ENCODE data around the gene CSNK1D.
"Not testable (repeated sequence)": the region's sequence is repeated elsewhere in the genome, so short reads cannot be mapped to it uniquely, and the experiment has no call there.

DNA sequence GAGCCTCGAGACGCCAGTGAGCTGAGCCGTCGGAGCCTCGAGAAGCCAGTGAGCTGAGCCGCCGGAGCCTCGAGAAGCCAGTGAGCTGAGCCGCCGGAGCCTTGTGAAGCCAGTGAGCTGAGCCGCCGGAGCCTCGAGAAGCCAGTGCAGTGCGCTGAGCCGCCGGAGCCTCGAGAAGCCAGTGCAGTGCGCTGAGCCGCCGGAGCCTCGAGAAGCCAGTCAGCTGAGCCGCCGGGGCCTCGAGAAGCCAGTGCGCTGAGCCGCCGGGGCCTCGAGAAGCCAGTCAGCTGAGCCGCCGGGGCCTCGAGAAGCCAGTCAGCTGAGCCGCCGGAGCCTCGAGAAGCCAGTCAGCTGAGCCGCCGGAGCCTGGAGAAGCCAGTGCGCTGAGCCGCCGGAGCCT lies 19.4 kb downstream of the CSNK1D start:
- TF ChIP-seq, protein P1, sequence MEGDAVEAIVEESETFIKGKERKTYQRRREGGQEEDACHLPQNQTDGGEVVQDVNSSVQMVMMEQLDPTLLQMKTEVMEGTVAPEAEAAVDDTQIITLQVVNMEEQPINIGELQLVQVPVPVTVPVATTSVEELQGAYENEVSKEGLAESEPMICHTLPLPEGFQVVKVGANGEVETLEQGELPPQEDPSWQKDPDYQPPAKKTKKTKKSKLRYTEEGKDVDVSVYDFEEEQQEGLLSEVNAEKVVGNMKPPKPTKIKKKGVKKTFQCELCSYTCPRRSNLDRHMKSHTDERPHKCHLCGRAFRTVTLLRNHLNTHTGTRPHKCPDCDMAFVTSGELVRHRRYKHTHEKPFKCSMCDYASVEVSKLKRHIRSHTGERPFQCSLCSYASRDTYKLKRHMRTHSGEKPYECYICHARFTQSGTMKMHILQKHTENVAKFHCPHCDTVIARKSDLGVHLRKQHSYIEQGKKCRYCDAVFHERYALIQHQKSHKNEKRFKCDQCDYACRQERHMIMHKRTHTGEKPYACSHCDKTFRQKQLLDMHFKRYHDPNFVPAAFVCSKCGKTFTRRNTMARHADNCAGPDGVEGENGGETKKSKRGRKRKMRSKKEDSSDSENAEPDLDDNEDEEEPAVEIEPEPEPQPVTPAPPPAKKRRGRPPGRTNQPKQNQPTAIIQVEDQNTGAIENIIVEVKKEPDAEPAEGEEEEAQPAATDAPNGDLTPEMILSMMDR (IDR thresholded peaks at IDR 0.05) = not testable (repeated sequence)
- TF ChIP-seq POLR2A (IDR thresholded peaks at IDR 0.05) = not testable (repeated sequence)
